ENCODE data around the gene ZNF648.
A peak's percentile ranks its signal among the peaks of the same experiment; 100 is the strongest.
"Not testable (repeated sequence)": the region's sequence is repeated elsewhere in the genome, so short reads cannot be mapped to it uniquely, and the experiment has no call there.

ZNF648 gene

DNA sequence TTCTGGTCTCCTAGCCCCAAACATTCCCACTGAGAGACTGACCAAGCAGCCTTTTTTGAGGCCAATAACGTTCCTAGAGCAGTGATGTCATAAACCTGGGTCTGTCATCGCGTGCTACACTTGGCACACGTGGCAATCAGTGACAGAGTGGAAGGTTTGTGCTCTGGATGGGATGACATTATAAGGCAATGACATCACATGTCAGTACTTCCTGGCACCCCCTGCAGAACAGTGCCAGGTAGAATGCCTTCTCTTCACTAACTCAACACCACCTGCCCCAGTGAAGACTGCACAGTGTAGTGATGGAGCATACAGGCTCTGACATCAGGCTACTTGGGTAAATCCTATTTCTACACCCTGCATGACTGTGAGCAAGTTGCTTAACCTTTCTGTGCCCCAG lies 5.4 kb upstream of the ZNF648 start:
- no peak for DNase-seq

DNA sequence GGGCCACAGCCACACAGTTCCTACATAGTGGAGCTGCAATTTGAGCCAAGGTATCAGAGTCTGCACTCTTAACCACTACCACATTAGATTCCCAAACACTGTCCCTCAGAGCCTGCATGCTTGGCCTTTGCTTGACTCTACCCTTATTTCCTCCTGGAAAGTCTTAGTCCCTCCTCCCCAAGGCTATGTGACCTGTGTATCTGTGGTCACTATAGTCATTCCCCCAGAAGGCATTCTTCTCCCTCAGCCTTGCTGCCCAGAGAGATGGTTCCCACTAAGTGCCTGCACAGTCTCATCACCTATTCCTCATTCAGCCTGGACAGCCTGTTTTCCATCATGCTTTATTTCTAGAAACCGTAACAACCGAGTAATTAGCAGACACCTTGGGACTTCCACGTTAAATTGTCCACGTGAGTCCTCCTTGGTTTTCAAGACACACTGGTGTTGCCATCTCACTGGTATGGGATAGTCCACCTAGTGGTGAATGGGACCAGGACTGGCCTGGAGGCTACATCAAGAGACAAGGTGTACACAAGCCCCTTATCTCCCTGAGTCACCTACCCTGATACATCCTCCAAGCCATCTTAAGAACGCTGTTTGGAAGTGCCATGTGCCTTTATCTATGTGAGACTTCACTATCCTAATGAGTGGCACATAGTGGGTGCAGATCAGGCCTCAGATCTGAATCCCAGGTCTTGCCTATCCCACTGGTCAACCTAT lies 3.8 kb upstream of the ZNF648 start:
- DNase-seq, result no peak

DNA sequence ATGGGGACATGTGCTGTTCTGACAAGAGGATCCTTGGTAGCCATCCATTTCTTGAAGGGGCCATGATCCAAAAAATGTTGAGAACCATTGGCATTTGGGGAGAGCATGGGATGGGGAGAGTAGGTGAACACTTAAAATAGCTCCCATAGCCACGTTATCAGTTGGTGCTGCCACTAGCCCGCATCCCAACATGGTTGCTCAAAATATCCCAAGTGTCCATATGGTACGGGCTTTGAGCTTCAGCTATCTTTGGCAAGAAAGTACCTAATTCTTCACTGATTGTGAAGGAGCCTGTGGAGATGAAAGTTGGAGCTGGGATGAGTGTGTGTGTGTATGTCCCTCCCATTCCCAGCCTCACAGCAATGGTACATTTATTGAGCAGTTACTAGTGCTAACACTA lies 3.1 kb upstream of the ZNF648 start:
- no peak for DNase-seq

GRCh38 chr1:182062223-182062622 lies 711 bp upstream of the ZNF648 start:
- DNase-seq, result no peak

DNA sequence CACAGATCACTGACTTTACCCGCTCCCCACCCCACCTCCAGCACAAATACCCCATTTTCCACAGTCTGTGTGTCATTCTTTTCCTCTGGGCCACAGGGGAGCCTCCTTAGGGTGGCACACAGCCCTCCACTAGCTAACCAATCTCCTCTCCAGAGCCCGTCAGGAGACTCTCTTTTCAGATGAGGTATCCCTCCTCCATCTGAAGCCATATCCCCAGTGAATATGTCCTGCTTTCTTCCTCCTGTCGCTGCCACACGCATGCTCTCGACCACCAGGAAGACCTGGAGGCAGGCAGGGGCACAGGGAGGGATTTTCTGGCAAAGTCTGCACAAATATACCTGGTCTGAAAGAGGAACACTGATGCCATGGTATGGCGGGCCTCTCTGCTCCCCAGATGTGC lies 635 bp downstream of the ZNF648 start:
- no peak for DNase-seq

GRCh38 chr1:182059936-182060335 lies 1.6 kb downstream of the ZNF648 start:
- DNase-seq, result no peak

- DNase-seq, result no peak
Measured at GRCh38 chr1:182056601-182057366, 4.7 kb downstream of the ZNF648 start.

GRCh38 chr1:182054698-182055326 lies 6.7 kb downstream of the ZNF648 start:
- no peak for DNase-seq

- DNase-seq, result no peak
Measured at GRCh38 chr1:182052355-182052754, 9.2 kb downstream of the ZNF648 start.

DNA sequence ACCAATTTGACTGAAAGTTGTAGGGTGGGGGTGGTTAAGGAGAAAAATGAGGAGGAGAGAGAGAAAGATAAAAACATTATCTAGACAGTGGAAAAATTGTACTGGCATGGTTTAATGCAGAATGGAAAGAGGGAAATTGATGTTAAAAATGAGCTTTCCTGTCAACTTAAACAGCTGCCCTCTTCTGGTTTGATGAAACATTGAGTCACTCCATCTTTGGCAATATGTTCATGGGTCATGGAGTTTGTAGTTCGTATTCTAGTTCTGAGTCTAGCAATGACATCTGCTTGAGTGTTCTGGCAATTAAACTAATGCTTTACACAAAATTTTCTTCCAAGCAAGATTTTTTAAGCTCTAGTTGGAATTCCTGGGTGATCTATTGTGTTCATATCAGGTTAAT lies 9.6 kb downstream of the ZNF648 start:
- DNase-seq, result no peak

- no peak for DNase-seq
Measured at GRCh38 chr1:182050481-182051448, 10.7 kb downstream of the ZNF648 start.

GRCh38 chr1:182048562-182048961 lies 12.9 kb downstream of the ZNF648 start:
- DNase-seq, result no peak

GRCh38 chr1:182046763-182047162 lies 14.7 kb downstream of the ZNF648 start:
- no peak for DNase-seq

GRCh38 chr1:182045481-182045880 lies 16.0 kb downstream of the ZNF648 start:
- not testable (repeated sequence) for DNase-seq

GRCh38 chr1:182041615-182042014 lies 19.9 kb downstream of the ZNF648 start:
- no peak for DNase-seq

DNA sequence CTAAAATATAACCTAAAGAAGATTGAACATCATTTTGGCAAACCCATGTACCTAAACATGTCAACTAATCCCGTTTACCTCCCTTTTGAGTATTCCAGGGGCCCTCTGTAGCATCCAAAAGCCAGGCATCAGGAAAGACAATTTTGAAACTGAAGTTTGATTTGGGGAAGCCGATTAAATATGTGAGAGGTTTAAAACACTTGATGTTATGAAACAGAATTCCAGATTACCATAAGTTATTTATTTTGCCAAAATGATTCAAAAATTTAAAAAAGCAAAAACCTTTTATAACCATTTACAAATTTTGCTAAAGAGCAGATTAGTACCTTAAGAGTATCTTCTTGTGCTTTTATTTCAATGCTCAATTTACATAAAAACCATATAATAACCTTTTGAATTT lies 23.3 kb downstream of the ZNF648 start:
- no peak for DNase-seq

- no peak for DNase-seq
Measured at GRCh38 chr1:182035097-182035770, 26.3 kb downstream of the ZNF648 start.

GRCh38 chr1:182032251-182032650 lies 29.3 kb downstream of the ZNF648 start:
- no peak for DNase-seq

DNA sequence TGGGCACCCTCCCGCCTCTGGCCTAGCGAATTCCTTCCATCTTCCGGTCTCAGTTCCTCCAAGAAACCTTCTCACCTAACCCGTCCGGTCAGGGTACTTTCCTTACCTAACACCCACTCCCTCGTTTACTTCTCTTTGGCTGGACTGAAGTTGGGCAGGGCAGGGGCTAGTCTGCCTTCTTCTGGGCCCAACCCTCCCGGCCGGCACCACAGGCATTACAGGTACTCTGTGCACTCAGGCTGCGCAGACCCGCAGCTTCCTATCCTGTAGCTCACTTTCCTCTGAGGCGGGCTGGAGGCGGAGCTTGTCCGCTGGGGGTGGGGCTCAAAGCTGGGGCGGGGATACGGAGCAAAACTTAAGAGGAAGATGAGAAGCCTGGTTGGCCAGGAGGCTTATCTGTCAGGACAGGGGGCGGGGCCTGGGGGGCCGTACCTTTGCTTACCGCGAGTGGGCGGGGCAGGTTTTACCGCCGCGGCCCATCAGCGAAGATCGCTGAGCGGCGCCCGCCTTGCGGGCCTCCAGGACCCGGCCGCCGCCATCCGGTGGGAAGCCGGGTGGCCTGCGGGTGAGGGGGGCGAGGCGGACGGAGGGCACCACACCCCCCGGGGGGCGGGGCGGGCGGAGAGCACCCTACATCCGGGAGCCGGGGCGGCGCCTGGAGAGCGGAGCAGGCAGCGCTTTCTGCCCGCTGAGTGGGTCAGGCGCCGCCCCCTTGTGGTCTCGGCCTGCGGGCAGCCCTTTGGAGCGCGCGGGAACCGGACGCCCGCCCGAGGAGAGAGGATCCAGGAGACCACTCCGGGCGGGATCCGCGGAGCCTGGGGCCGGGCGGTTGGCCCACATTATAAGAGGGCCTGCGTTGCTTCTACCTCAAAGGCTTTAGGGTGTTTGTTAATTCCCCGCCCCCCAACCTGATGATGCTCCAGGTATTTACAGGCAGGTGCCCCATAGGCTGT lies 31.9 kb downstream of the ZNF648 start:
- DNase-seq, result peak; percentile 94

GRCh38 chr1:182029002-182029378 lies 32.5 kb downstream of the ZNF648 start:
- DNase-seq, result no peak

- no peak for DNase-seq
Measured at GRCh38 chr1:182015360-182015759, 46.2 kb downstream of the ZNF648 start.
